ENCODE results near the gene NKAIN2. TPM values are rescaled to one million over a fixed set of nuclear protein-coding genes. Genes with fewer than 3 reads are reported as not detected.
A peak's percentile ranks its signal among the peaks of the same experiment; 100 is the strongest.
"Not testable (repeated sequence)": the region's sequence is repeated elsewhere in the genome, so short reads cannot be mapped to it uniquely, and the experiment has no call there.

Gene NKAIN2
- total RNA-seq, 1 donor from 2014 or later, result not detected

DNA sequence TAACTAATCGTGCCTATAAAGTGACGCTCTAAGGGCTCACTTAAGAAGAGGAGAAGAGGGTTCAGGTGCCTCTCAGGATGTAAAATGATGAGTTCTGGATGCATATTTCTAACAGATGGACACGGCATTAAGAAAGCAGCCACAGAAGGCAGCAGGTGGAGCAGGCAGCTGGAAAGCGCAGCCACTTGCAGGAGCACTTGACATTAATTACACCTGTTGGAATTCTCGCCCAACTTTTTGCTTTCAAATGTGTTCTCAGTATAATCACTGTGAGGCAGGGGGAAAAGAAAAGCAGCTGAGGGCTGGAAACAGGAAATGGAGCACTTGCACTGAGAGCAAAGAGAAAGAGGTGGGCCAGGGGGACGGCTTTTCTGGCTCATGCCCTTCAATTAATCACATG is 164.2 kb downstream of the NKAIN2 start:
- TF ChIP-seq, protein P1, sequence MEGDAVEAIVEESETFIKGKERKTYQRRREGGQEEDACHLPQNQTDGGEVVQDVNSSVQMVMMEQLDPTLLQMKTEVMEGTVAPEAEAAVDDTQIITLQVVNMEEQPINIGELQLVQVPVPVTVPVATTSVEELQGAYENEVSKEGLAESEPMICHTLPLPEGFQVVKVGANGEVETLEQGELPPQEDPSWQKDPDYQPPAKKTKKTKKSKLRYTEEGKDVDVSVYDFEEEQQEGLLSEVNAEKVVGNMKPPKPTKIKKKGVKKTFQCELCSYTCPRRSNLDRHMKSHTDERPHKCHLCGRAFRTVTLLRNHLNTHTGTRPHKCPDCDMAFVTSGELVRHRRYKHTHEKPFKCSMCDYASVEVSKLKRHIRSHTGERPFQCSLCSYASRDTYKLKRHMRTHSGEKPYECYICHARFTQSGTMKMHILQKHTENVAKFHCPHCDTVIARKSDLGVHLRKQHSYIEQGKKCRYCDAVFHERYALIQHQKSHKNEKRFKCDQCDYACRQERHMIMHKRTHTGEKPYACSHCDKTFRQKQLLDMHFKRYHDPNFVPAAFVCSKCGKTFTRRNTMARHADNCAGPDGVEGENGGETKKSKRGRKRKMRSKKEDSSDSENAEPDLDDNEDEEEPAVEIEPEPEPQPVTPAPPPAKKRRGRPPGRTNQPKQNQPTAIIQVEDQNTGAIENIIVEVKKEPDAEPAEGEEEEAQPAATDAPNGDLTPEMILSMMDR (IDR thresholded peaks at IDR 0.05), result no peak
- DNase-seq, result no peak
- Histone ChIP-seq H3K27ac (no peak overlapping the region), H3K9me3 (no peaks in the 10 kb centered on the region), H3K4me3 (no peak overlapping the region), H3K36me3 (no peaks in the 10 kb centered on the region), H3K27me3 (no peaks in the 10 kb centered on the region), H3K4me1 (no peaks in the 10 kb centered on the region)
- intact Hi-C loops (cut with DNase I), result no loop called here
- ATAC-seq, result peak; percentile 52

DNA sequence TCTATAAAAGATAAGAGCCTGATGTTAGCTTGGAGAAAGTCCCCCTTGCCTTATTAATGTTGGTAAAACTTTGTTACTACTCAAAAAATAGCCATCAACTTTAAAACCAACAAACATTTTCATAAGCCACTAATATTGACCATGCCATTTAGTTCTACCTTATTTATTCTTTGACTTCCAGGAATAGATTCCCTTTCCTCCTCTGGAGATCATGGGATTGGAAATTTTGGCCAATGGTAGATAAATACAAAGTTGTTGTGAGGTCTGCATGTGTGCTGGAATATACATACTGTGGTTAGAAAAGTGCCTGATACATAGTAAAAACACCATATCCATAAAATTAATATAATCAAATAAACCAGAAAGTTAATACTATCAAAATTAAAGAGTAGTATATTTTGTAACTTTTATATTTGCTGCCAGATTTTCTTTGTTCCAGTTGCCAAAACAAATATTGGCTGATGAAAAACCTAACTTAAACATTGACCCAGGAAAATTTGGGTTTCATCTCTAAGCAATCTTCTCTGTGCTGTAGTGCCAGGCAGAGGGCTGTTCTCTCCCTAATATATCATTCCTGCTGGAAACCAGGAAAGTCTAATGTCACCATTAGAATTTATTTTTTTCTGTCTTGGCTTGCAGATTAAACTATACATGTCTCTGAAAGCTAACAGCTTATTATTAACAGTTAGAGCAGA is 169.1 kb downstream of the NKAIN2 start:
- intact Hi-C loops (cut with DNase I), result no loop called here
- Histone ChIP-seq H3K4me3 (no peak overlapping the region), H3K36me3 (no peaks in the 10 kb centered on the region), H3K27ac (no peak overlapping the region), H3K4me1 (no peaks in the 10 kb centered on the region), H3K27me3 (no peaks in the 10 kb centered on the region), H3K9me3 (no peaks in the 10 kb centered on the region)
- ATAC-seq, result no peak
- TF ChIP-seq, protein P1 (IDR thresholded peaks at IDR 0.05), result no peak
- DNase-seq, result no peak

DNA sequence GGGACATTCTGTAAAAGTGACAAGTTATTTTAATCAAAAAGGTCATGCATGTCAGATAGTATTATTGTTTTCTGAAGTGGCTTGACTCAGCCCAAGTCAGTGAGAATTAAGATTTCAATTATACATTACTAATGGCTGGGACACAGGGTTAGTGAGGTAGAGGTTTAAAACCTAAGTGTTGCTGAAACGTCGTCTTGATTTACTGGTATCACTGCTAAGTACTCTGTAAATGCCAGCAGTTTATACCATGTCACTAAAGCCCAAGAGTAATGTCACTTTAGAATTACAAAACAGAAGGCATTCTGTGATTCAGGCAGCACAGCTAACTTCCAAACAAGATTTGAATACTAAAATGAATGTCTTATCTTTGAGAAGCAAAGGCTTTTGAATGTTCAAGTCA is 176.6 kb downstream of the NKAIN2 start:
- TF ChIP-seq, protein P1 (IDR thresholded peaks at IDR 0.05), result no peak
- no peaks in the 10 kb centered on the region for H3K4me1 ChIP-seq
- intact Hi-C loops (cut with DNase I), result no loop called here
- no peak overlapping the region for H3K27ac ChIP-seq
- DNase-seq, result no peak
- H3K4me3 ChIP-seq, result no peak overlapping the region
- H3K9me3 ChIP-seq, result no peaks in the 10 kb centered on the region
- H3K27me3 ChIP-seq, result no peaks in the 10 kb centered on the region
- ATAC-seq, result no peak
- no peaks in the 10 kb centered on the region for H3K36me3 ChIP-seq

DNA sequence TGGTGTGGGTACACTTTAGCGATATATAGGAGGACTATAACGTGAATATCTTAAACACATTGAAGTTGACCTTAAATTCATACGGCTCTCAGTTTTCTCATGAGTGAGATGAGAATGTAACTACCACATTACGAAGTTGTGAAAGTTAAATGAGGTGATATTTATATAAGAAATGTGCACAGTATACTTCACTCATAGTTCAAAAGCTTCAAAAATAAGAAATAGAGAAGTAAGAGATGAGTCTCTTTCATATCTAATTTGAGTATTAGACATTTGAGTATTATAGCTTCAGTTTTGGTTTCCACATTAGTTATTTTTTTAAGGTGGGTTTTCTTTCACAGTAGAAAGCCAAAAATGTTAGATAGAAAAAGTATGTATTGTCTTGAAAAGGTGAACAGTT is 183.3 kb downstream of the NKAIN2 start:
- Histone ChIP-seq H3K27me3 (no peaks in the 10 kb centered on the region), H3K36me3 (no peaks in the 10 kb centered on the region), H3K4me3 (no peak overlapping the region), H3K4me1 (no peaks in the 10 kb centered on the region), H3K9me3 (no peaks in the 10 kb centered on the region), H3K27ac (no peak overlapping the region)
- intact Hi-C loops (cut with DNase I), result no loop called here
- TF ChIP-seq, protein P1 (IDR thresholded peaks at IDR 0.05), result no peak
- ATAC-seq (no peak), DNase-seq (no peak)

DNA sequence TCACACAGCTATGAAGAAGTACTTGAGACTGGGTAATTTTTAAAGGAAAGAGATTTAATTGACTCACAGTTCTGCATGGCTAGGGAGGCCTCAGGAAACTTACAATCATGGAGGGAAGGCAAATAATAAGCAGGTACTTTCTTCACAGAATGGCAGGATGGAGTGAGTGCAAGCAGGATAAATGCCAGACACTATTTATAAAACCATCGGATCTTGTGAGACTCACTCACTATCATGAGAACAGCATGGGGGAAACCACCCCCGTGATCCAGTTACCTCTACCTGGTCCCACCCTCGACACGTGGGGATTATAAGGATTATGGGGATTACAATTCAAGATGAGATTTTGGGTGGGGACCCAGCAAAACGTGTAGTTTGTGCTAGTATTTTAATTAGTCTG is 186.3 kb downstream of the NKAIN2 start:
- ATAC-seq; DNase-seq; H3K4me1 ChIP-seq; H3K27me3 ChIP-seq; H3K9me3 ChIP-seq; intact Hi-C loops (cut with DNase I); H3K36me3 ChIP-seq; H3K4me3 ChIP-seq; H3K27ac ChIP-seq: not testable (repeated sequence)

DNA sequence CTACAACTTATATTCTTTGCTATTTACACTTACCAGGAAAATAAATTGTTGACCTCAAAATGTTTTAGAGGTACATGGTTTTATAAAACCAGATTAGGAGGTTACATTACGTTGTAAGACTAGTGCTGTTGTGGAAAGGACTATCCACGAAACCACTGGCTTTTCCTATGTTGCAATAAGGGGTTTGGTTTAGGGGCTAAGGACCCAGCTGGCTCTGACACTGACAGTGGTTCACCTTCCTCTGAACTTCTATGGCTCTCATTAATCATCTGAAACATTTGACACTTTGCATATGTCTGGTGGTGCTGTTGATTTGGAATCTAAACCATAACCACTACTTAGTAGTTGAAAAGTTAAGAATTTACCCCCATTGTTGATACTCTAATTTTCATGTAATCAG is 186.7 kb downstream of the NKAIN2 start:
- DNase-seq (no peak), ATAC-seq (no peak)
- H3K9me3 ChIP-seq, result no peaks in the 10 kb centered on the region
- no peaks in the 10 kb centered on the region for H3K4me1 ChIP-seq
- TF ChIP-seq, protein P1 (IDR thresholded peaks at IDR 0.05), result no peak
- no peak overlapping the region for H3K27ac ChIP-seq
- H3K27me3 ChIP-seq, result no peaks in the 10 kb centered on the region
- no peak overlapping the region for H3K4me3 ChIP-seq
- intact Hi-C loops (cut with DNase I), result no loop called here
- no peaks in the 10 kb centered on the region for H3K36me3 ChIP-seq
